KMS-11 (cell line): Measurements from ENCODE around the gene HCFC2.

ENCODE experiments used
- H2AFZ ChIP-seq: fragments of 200-600 bp; sonication (generic); 2 replicates; pipeline ENCODE4 v1.6.1; 2016; ENCODE audit warnings: antibody characterized with exemption, mixed run types, low read depth
- H3K27ac ChIP-seq: fragments of 200-600 bp; sonication (generic); 2 replicates; pipeline ENCODE4 v1.6.1; 2016; ENCODE audit warnings: mild to moderate bottlenecking, mixed run types
- H3K27me3 ChIP-seq: fragments of 200-600 bp; sonication (generic); 2 replicates; pipeline ENCODE4 v1.6.1; 2017; ENCODE audit warnings: mild to moderate bottlenecking, low read depth, mixed run types, moderate library complexity; ENCODE audit not compliant: insufficient read depth
- H3K36me3 ChIP-seq: fragments of 200-600 bp; sonication (generic); 2 replicates; pipeline ENCODE4 v1.6.1; 2017; ENCODE audit warnings: mild to moderate bottlenecking, mixed run types; ENCODE audit not compliant: insufficient read depth
- H3K4me1 ChIP-seq: fragments of 200-600 bp; sonication (generic); 2 replicates; pipeline ENCODE4 v1.6.1; 2016; ENCODE audit warnings: mild to moderate bottlenecking, low read depth, mixed run types; ENCODE audit not compliant: poor library complexity, severe bottlenecking
- H3K4me2 ChIP-seq: fragments of 200-600 bp; sonication (generic); 2 replicates; pipeline ENCODE4 v1.7.0; 2016; ENCODE audit warnings: mild to moderate bottlenecking, mixed run types
- H3K4me3 ChIP-seq: fragments of 200-600 bp; sonication (generic); IDR thresholded peaks from 2 replicates; pipeline ENCODE4 v1.6.1; 2017; ENCODE audit warnings: low read depth, low read length, mixed read lengths; ENCODE audit not compliant: insufficient read depth
- H3K79me2 ChIP-seq: fragments of 200-600 bp; sonication (generic); 2 replicates; pipeline ENCODE4 v1.6.1; 2016; ENCODE audit warnings: low read depth, mixed run types; ENCODE audit not compliant: insufficient read depth
- H3K9ac ChIP-seq: fragments of 200-600 bp; sonication (generic); 2 replicates; pipeline ENCODE4 v1.6.1; 2016; ENCODE audit warnings: mild to moderate bottlenecking, mixed run types
- H4K20me1 ChIP-seq: fragments of 200-600 bp; sonication (generic); 2 replicates; pipeline ENCODE4 v1.6.1; 2016; ENCODE audit warnings: mild to moderate bottlenecking, mixed run types; ENCODE audit not compliant: insufficient read depth
- TF ChIP-seq, protein P1 (sequence below): fragments of 200-600 bp; sonication (generic); conservative IDR thresholded peaks from 2 replicates; pipeline ENCODE4 v1.6.1; 2017; ENCODE audit warnings: low read depth, mild to moderate bottlenecking, antibody characterized with exemption, low read length, moderate library complexity, mixed read lengths

Gene HCFC2

DNA sequence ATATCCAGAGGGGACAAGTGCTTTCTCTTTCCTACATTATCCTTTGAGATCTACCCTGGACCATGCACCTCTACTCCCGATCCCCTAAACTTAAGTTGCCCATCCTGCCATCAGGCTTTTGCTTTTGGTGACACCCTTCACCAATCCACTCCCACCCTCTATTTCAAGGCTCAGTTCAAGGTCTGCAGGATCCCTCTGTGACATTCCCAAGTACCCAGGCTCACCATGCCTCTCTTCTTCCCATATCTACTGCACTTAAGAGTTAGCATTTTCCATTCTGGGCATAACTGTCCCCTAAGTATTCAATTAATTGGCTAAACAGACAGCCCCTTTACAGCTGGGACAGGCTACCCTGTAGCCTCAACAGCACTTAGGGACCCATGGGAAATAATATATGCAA lies 70.6 kb downstream of the HCFC2 start:
- Histone ChIP-seq H3K27ac (no peak overlapping the region), H3K27me3 (no peaks in the 10 kb centered on the region), H3K4me3 (no peak overlapping the region), H3K9ac (no peak overlapping the region), H3K79me2 (peaks cover 47% of the 10 kb centered on the region), H3K4me2 (no peak overlapping the region), H4K20me1 (no peaks in the 10 kb centered on the region), H3K36me3 (no peaks in the 10 kb centered on the region), H2AFZ (no peak overlapping the region), H3K4me1 (peaks cover 26% of the 10 kb centered on the region)
- TF ChIP-seq, protein P1, sequence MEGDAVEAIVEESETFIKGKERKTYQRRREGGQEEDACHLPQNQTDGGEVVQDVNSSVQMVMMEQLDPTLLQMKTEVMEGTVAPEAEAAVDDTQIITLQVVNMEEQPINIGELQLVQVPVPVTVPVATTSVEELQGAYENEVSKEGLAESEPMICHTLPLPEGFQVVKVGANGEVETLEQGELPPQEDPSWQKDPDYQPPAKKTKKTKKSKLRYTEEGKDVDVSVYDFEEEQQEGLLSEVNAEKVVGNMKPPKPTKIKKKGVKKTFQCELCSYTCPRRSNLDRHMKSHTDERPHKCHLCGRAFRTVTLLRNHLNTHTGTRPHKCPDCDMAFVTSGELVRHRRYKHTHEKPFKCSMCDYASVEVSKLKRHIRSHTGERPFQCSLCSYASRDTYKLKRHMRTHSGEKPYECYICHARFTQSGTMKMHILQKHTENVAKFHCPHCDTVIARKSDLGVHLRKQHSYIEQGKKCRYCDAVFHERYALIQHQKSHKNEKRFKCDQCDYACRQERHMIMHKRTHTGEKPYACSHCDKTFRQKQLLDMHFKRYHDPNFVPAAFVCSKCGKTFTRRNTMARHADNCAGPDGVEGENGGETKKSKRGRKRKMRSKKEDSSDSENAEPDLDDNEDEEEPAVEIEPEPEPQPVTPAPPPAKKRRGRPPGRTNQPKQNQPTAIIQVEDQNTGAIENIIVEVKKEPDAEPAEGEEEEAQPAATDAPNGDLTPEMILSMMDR = no peak

GRCh38 chr12:104136577-104136976 lies 72.2 kb downstream of the HCFC2 start:
- Histone ChIP-seq H3K27ac (peak overlapping the region; percentile 85), H4K20me1 (no peaks in the 10 kb centered on the region), H3K36me3 (no peaks in the 10 kb centered on the region), H3K4me3 (no peak overlapping the region), H3K79me2 (peaks cover 43% of the 10 kb centered on the region), H3K4me1 (peaks cover 26% of the 10 kb centered on the region), H3K27me3 (no peaks in the 10 kb centered on the region), H3K4me2 (peak overlapping the region; percentile 95), H2AFZ (peak overlapping the region; percentile 57), H3K9ac (peak overlapping the region; percentile 79)
- TF ChIP-seq, protein P1 = no peak

- TF ChIP-seq, protein P1 = no peak
- Histone ChIP-seq H3K36me3 (no peaks in the 10 kb centered on the region), H3K27ac (peak overlapping the region; percentile 85), H3K27me3 (no peaks in the 10 kb centered on the region), H4K20me1 (no peaks in the 10 kb centered on the region), H3K9ac (peak overlapping the region; percentile 79), H3K79me2 (peaks cover 43% of the 10 kb centered on the region), H3K4me2 (peak overlapping the region; percentile 95), H3K4me1 (peaks cover 26% of the 10 kb centered on the region), H3K4me3 (no peak overlapping the region), H2AFZ (peak overlapping the region; percentile 57)
Observed at GRCh38 chr12:104137001-104137901, 72.9 kb downstream of the HCFC2 start.

DNA sequence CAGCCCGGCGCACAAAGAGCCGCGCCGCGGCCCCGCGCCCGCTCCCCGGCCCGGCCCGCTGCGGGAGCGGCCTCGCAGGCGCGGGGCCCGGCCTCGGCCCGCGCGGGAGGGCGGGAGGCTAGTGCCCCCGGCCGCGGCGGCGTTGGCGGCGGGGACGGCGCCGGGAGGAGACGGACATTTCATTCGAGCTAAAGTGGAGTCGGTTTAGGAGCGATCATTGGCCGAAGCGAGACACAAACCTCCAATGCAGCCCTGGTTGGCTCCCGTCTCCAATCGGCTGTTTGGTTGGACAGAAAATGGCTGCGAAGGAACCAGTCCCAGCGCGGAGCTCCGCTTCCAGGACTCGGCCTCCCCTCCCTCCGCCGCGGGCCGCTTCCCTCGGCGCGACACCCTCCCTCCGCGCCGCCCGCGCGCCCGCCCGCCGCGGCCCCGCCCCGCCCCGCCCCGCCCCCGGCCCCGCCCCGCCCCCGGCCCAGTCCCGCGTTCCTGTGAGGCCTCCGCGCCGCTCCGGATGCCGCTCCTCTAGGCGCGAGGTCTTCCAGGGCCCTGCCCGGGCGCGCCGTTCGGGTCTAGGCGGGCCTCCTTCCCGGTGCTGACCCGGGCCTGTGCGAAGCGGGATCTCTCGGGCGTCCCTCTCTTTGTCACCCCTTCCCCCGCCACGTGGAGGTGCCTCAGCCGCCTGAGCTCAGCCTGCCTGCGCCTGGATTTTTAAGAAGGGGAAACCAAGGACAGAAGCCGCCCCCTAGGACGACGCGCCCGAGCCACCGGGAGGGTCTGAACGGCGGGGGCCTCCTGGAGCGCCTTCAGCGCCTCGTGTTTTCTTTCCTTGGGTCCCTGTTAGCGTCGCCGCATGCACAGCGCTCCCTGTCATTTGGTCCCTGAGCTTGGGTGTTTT lies 73.8 kb downstream of the HCFC2 start, which contains the start of gene NFYB:
NFYB (minus strand) TSS at position 309 of the 895 bp plus-strand sequence. CDS start 2,757 bp downstream, outside the sequence.
- Histone ChIP-seq H3K4me3 (no peak within 1 kb of the TSS), H3K27ac (peak within 1 kb of the TSS; percentile 85), H4K20me1 (no peaks in the 10 kb centered on the region), H3K4me1 (peaks cover 26% of the 10 kb centered on the region), H3K79me2 (peaks cover 37% of the 10 kb centered on the region), H3K27me3 (no peaks in the 10 kb centered on the region), H3K36me3 (no peaks in the 10 kb centered on the region), H3K9ac (peak within 1 kb of the TSS; percentile 79), H2AFZ (peak within 1 kb of the TSS; percentile 82), H3K4me2 (peak within 1 kb of the TSS; percentile 95)
- TF ChIP-seq, protein P1 = no peak
